Keratinocyte (primary cell): Measurements from ENCODE around the gene HBG2.

Experiments used
- EZH2 ChIP-seq: IDR thresholded peaks from one replicate; pipeline ENCODE4 v1.6.1; 2012; ENCODE audit warnings: inconsistent platforms, mild to moderate bottlenecking, low read length, moderate library complexity
- TF ChIP-seq, protein P1 (sequence below), 3 experiments: IDR thresholded peaks in 1 of 3; conservative IDR thresholded peaks in 1 of 3; optimal IDR thresholded peaks in 1 of 3; 2 replicates in 2 of 3; 3 replicates in 1 of 3; pipeline versions ENCODE3 to v1.5.1; 2011; ENCODE audit warnings: low read length in 3 of 3, mild to moderate bottlenecking in 3 of 3, moderate library complexity in 2 of 3, control low read depth in 1 of 3, inconsistent platforms in 1 of 3; ENCODE audit not compliant: insufficient read depth in 2 of 3; ENCODE audit errors: extremely low read depth in 1 of 3

DNA sequence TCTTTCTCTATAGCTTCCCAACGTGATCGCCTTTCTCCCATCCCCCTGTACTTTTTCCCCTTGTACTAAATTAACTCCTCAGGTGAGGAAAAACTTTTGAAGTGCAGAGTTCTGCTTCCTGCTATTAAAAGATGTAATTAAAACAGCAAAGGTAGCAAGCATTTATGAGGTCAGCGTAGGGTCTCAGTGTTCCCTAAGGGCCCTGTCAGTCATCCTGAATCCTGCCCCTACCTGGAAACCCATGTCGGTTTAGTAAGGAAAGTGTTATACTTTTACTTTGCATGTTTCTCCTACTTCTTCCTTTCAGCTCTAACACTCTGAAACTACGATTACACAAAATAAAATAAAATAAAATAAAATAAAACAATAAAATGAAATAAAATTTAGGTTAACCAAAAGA lies 26.5 kb downstream of the HBG2 start:
- TF ChIP-seq, protein P1, sequence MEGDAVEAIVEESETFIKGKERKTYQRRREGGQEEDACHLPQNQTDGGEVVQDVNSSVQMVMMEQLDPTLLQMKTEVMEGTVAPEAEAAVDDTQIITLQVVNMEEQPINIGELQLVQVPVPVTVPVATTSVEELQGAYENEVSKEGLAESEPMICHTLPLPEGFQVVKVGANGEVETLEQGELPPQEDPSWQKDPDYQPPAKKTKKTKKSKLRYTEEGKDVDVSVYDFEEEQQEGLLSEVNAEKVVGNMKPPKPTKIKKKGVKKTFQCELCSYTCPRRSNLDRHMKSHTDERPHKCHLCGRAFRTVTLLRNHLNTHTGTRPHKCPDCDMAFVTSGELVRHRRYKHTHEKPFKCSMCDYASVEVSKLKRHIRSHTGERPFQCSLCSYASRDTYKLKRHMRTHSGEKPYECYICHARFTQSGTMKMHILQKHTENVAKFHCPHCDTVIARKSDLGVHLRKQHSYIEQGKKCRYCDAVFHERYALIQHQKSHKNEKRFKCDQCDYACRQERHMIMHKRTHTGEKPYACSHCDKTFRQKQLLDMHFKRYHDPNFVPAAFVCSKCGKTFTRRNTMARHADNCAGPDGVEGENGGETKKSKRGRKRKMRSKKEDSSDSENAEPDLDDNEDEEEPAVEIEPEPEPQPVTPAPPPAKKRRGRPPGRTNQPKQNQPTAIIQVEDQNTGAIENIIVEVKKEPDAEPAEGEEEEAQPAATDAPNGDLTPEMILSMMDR (optimal IDR thresholded peaks at IDR 0.05 in 1 of 3, IDR thresholded peaks at IDR 0.05 in 1 of 3, conservative IDR thresholded peaks at IDR 0.05 in 1 of 3; ENCODE audit: extremely low read depth in 1 of 3, insufficient read depth in 2 of 3, low read length in 3 of 3), result no peak
- no peak for TF ChIP-seq EZH2
